ENCODE results near the gene JMJD7. TPM values are rescaled to one million over a fixed set of nuclear protein-coding genes. Genes with fewer than 3 reads are reported as not detected.

The JMJD7 gene
- total and polyA plus RNA-seq, 3 experiments from 2014 or later = 14.4 to 25.5 (median 15.0) TPM

DNA sequence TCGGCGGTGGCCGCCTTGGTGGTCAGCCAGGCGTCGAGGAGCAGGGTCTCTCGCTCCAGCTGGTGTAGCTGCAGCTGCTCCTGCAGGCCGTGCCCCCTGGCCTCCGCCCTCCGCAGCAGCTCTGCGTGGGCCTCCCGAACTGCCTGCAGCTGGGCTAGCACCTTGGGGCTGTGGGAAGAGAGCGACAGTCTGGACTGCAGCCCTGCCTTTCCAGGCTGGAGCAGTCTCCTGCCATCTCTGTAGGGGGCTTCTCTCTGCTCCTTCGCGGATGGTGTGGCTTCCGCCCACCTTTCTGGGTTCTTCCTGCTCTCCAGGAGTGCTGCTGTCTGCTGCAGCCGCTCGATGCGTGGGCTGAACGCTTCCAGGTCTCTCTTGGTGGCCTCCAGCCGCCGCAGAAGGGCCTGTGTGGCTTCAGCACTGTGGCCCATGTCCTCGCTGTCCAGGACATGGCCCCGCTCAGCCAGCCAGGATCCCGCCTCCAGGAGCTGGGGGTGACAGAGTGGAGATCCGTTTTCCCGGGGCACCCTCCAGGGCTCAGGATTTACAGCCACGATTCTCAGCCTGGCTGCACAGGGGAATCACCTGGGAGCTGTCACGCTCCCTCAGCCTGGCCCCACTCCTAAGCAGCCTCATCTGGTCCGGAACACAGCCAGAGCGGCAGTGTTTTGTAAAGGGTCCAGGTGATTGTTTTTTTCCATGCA is 27.5 kb downstream of the JMJD7 start:
- CTCF ChIA-PET = no interaction called here
- Mint-ChIP-seq H3K27ac (no peak overlapping the region), H3K27me3 (peaks cover 0 to 2% of the 10 kb centered on the region in 2 donors), H3K4me1 (peaks cover 0 to 4% (median 2%) of the 10 kb centered on the region in 3 donors), H3K9me3 (no peaks in the 10 kb centered on the region), H3K36me3 (no peaks in the 10 kb centered on the region), H3K4me3 (no peak overlapping the region)
- Histone ChIP-seq H3K27ac (ENCODE audit: low read depth, low read length) (no peak overlapping the region), H3K27me3 (ENCODE audit: insufficient read depth, low read length, poor library complexity, severe bottlenecking) (no peaks in the 10 kb centered on the region), H3K36me3 (ENCODE audit: insufficient read depth, low read length) (no peaks in the 10 kb centered on the region), H3K4me1 (ENCODE audit: insufficient read depth, low read length) (no peaks in the 10 kb centered on the region), H3K9me3 (ENCODE audit: low read length) (no peaks in the 10 kb centered on the region), H3K4me3 (ENCODE audit: low read length) (no peak overlapping the region)
- POLR2A ChIA-PET = no interaction called here
- DNase-seq = no peak

DNA sequence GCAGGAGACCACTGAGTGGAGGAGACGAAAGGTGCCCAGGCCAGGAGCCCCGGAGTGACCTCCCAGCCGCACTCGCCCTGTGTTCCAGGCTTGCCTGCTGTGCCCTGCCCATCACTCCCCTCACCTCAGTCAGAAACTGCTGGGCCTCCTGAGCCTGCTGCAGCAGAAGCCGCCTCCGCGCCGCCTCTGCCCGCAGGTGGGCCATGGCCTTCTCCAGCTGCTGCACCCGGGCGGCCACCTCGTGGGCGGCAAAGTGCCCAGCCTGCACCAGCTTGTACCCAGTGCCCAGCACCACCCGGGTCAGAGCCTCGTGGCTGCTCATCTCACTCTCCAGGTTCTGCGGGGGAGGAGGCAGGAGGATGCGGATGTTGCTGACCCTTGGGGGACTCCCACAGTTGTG is 28.4 kb downstream of the JMJD7 start:
- H3K4me3 ChIP-seq (ENCODE audit: low read length) = no peak overlapping the region
- ChIA-PET CTCF (no interaction called here), POLR2A (no interaction called here)
- Mint-ChIP-seq H3K27me3 (peaks cover 0 to 2% of the 10 kb centered on the region in 2 donors), H3K27ac (peak overlapping the region in 1 of 8 donors; percentile 41), H3K9me3 (no peaks in the 10 kb centered on the region), H3K4me3 (no peak overlapping the region), H3K36me3 (no peaks in the 10 kb centered on the region), H3K4me1 (peaks cover 0 to 4% (median 2%) of the 10 kb centered on the region in 3 donors)
- H3K27ac ChIP-seq (ENCODE audit: low read depth, low read length) = no peak overlapping the region
- H3K36me3 ChIP-seq (ENCODE audit: insufficient read depth, low read length) = no peaks in the 10 kb centered on the region
- no peaks in the 10 kb centered on the region for H3K9me3 ChIP-seq (ENCODE audit: low read length)
- H3K4me1 ChIP-seq (ENCODE audit: insufficient read depth, low read length) = no peaks in the 10 kb centered on the region
- no peaks in the 10 kb centered on the region for H3K27me3 ChIP-seq (ENCODE audit: insufficient read depth, low read length, poor library complexity, severe bottlenecking)
- no peak for DNase-seq

DNA sequence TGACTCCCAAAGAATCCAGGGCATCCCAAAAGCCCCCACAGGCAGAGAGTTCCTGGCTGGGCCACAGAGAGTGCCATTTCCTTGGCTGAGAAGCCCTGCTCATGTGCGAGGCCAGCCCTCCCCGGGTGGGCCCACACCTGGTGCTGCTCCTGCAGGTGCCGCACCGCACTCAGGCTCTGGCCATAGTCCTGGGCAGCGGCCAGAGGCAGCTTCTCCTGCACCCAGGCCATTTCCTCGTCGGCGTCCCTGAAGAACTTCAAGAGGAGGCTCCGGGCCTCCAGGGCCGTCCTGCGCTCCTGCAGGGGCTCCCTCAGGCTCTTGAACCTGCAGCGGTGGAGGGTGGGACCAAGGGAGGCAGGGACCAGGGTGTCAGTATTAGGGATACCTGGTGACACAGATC is 28.8 kb downstream of the JMJD7 start:
- H3K27me3 ChIP-seq (ENCODE audit: insufficient read depth, low read length, poor library complexity, severe bottlenecking) = no peaks in the 10 kb centered on the region
- no peaks in the 10 kb centered on the region for H3K4me1 ChIP-seq (ENCODE audit: insufficient read depth, low read length)
- H3K4me3 Mint-ChIP-seq = no peak overlapping the region
- H3K4me1 Mint-ChIP-seq = peaks cover 0 to 4% (median 2%) of the 10 kb centered on the region in 3 donors
- H3K27me3 Mint-ChIP-seq = peaks cover 0 to 2% of the 10 kb centered on the region in 2 donors
- ChIA-PET POLR2A (no interaction called here), CTCF (no interaction called here)
- no peak for DNase-seq
- no peak overlapping the region for H3K4me3 ChIP-seq (ENCODE audit: low read length)
- no peaks in the 10 kb centered on the region for H3K36me3 ChIP-seq (ENCODE audit: insufficient read depth, low read length)
- no peak overlapping the region for H3K27ac ChIP-seq (ENCODE audit: low read depth, low read length)
- no peaks in the 10 kb centered on the region for H3K36me3 Mint-ChIP-seq
- no peaks in the 10 kb centered on the region for H3K9me3 Mint-ChIP-seq
- no peaks in the 10 kb centered on the region for H3K9me3 ChIP-seq (ENCODE audit: low read length)
- H3K27ac Mint-ChIP-seq = no peak overlapping the region

DNA sequence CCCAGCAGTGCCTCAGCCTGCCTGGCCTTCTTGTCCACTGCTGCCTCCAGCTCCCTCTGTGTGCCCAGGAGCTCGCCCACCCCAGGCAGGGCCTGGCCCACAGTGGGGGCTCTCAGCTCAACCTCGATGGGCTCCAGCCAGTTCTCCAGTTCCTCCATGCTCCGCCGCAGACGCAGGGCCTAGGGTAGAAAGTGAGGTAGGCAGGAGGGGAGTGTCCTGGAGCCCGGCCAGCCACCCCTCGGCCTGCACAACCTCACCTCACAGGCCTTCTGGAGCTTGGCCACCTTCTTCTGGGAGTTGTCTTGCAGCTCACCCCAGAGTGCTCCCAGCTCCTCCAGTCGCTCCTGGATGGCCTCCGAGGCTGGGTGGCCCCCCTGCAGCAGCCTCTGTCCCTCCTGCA is 29.4 kb downstream of the JMJD7 start:
- ChIA-PET CTCF (no interaction called here), POLR2A (no interaction called here)
- Mint-ChIP-seq H3K4me3 (no peak overlapping the region), H3K27me3 (peaks cover 0 to 2% of the 10 kb centered on the region in 2 donors), H3K27ac (no peak overlapping the region), H3K9me3 (no peaks in the 10 kb centered on the region), H3K36me3 (no peaks in the 10 kb centered on the region), H3K4me1 (peaks cover 0 to 4% (median 2%) of the 10 kb centered on the region in 3 donors)
- H3K27me3 ChIP-seq (ENCODE audit: insufficient read depth, low read length, poor library complexity, severe bottlenecking) = no peaks in the 10 kb centered on the region
- DNase-seq = no peak
- no peaks in the 10 kb centered on the region for H3K9me3 ChIP-seq (ENCODE audit: low read length)
- no peak overlapping the region for H3K4me3 ChIP-seq (ENCODE audit: low read length)
- H3K36me3 ChIP-seq (ENCODE audit: insufficient read depth, low read length) = no peaks in the 10 kb centered on the region
- no peaks in the 10 kb centered on the region for H3K4me1 ChIP-seq (ENCODE audit: insufficient read depth, low read length)
- H3K27ac ChIP-seq (ENCODE audit: low read depth, low read length) = no peak overlapping the region

DNA sequence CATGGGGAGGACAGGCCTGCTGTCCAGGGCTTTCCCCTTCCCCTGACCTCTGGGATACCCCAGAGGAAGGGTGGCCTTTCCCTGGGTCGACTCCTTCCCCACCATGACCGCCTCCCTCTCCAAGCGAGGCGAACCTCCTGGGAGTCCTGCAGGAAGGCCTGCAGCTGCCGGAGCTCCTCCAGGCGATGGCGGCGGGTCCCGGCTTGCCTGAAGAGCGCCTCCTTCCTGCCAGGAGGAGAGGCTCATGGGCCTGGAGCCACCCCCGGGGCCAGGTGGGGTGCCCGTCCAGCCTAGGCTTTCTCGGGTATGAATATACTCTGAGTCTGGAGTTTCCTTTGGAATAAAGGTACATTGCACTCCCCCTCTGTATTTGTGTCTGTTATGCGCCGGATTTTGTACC is 30.9 kb downstream of the JMJD7 start:
- CTCF ChIA-PET = interaction anchor here (0.7 kb wide), 1 partner anchor 46 kb away, joined by 3 read pairs; no protein-coding TSS in a partner anchor
- no peak overlapping the region for H3K27ac Mint-ChIP-seq
- H3K27me3 Mint-ChIP-seq = peaks cover 0 to 2% of the 10 kb centered on the region in 2 donors
- H3K9me3 ChIP-seq (ENCODE audit: low read length) = no peaks in the 10 kb centered on the region
- no peak overlapping the region for H3K27ac ChIP-seq (ENCODE audit: low read depth, low read length)
- H3K4me1 Mint-ChIP-seq = peaks cover 5 to 9% (median 6%) of the 10 kb centered on the region in 3 donors
- no peaks in the 10 kb centered on the region for H3K4me1 ChIP-seq (ENCODE audit: insufficient read depth, low read length)
- no peak overlapping the region for H3K4me3 ChIP-seq (ENCODE audit: low read length)
- H3K4me3 Mint-ChIP-seq = no peak overlapping the region
- H3K9me3 Mint-ChIP-seq = no peaks in the 10 kb centered on the region
- POLR2A ChIA-PET = interaction anchor here (0.6 kb wide), 1 partner anchor 296 kb away, joined by 5 read pairs; no protein-coding TSS in a partner anchor
- H3K36me3 ChIP-seq (ENCODE audit: insufficient read depth, low read length) = no peaks in the 10 kb centered on the region
- H3K36me3 Mint-ChIP-seq = no peaks in the 10 kb centered on the region
- no peak for DNase-seq
- H3K27me3 ChIP-seq (ENCODE audit: insufficient read depth, low read length, poor library complexity, severe bottlenecking) = no peaks in the 10 kb centered on the region

DNA sequence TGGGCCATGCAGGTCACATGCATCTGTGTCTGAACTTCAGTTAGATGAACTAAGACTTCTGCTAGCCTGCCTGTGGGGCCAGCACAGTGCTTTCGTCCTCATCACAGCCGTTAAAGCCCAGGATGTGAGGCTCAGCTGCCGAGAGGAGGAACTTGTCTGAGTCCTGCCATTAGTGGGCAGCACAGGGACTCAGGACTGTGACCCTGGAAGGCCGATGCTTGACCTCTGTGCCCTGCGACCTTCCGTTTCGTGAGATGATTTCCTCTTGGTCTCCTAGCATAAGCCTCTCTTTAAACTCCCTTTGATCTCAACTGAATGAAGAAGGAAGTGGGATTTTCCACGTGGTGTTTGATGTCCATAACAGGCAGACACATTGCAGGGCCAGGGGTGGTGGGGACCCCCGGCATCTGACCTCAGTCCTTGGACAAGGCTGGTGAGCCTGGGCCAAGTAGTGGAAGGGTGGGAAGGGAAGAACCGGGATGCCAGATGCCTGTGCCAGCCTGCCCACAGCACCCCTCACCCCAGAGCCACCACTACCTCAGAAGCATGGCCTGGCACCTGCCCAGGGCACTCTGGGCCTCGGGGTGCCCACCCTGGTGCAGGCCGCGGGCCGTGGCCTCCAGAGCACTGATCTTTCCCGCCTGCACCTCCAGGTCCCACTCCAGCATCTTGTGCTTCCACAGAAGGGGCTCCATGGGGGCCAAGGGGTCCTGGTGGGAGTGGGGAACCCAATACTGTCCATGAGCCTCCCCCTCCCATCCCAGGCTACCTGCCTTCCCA is 32.3 kb downstream of the JMJD7 start:
- no peaks in the 10 kb centered on the region for H3K36me3 Mint-ChIP-seq
- no peak overlapping the region for H3K4me3 Mint-ChIP-seq
- H3K4me1 Mint-ChIP-seq = peaks cover 11 to 14% (median 11%) of the 10 kb centered on the region in 3 donors
- no peaks in the 10 kb centered on the region for H3K9me3 ChIP-seq (ENCODE audit: low read length)
- peaks cover 0 to 2% of the 10 kb centered on the region in 2 donors for H3K27me3 Mint-ChIP-seq
- no peaks in the 10 kb centered on the region for H3K27me3 ChIP-seq (ENCODE audit: insufficient read depth, low read length, poor library complexity, severe bottlenecking)
- H3K4me3 ChIP-seq (ENCODE audit: low read length) = no peak overlapping the region
- no peaks in the 10 kb centered on the region for H3K36me3 ChIP-seq (ENCODE audit: insufficient read depth, low read length)
- H3K27ac ChIP-seq (ENCODE audit: low read depth, low read length) = no peak overlapping the region
- no peak overlapping the region for H3K27ac Mint-ChIP-seq
- no peaks in the 10 kb centered on the region for H3K4me1 ChIP-seq (ENCODE audit: insufficient read depth, low read length)
- CTCF ChIA-PET = no interaction called here
- H3K9me3 Mint-ChIP-seq = no peaks in the 10 kb centered on the region
- DNase-seq = no peak
- POLR2A ChIA-PET = no interaction called here

DNA sequence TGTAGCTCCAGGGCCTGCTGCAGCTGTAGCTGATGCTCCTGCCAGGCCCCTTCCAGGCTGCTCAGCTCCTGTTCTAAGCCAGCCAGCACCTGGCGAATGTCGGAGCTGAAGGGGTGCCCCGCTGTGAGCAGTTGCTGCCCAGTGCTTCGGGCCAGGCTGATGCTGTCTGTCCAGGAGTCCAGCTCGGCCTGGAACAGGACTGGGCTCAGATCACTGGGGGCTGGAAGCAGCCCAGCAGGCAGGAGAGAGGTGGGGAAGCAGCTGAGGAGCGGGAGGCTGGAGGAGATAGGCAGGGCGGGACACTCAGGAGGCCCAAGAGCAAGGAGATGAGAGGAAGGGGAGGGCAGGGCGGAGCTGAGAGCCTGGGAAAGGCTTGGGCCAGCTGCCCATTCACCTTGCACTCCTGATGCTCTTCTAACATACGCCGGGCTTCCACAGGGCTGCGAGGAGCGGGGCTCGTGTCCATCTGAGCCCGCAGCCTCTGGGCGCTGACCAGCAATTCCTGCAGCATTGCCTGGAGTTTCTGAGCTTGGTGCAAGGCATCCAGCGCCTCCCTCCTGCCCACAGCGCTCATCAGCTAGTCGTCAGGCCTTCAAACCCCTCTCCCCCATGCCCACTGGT is 34.0 kb downstream of the JMJD7 start:
- H3K4me1 Mint-ChIP-seq = peaks cover 12 to 17% (median 14%) of the 10 kb centered on the region in 3 donors
- POLR2A ChIA-PET = interaction anchor here (0.5 kb wide), 1 partner anchor 271 kb away, joined by 3 read pairs; no protein-coding TSS in a partner anchor
- no peaks in the 10 kb centered on the region for H3K36me3 Mint-ChIP-seq

More for the DNA sequence above, 34.0 kb downstream of the JMJD7 start:
- H3K4me3 ChIP-seq (ENCODE audit: low read length) = no peak overlapping the region
- CTCF ChIA-PET = interaction anchor here (0.9 to 1.6 kb wide), 4 partner anchors 9 to 88 kb away, joined by 3 to 4 read pairs (median 3); partner anchors contain the start of gene MAPKBP1
- H3K27me3 ChIP-seq (ENCODE audit: insufficient read depth, low read length, poor library complexity, severe bottlenecking) = no peaks in the 10 kb centered on the region
- Mint-ChIP-seq H3K4me3 (no peak overlapping the region), H3K9me3 (no peaks in the 10 kb centered on the region), H3K27me3 (no peaks in the 10 kb centered on the region), H3K27ac (no peak overlapping the region)
- no peaks in the 10 kb centered on the region for H3K36me3 ChIP-seq (ENCODE audit: insufficient read depth, low read length)
- no peak overlapping the region for H3K27ac ChIP-seq (ENCODE audit: low read depth, low read length)
- no peaks in the 10 kb centered on the region for H3K9me3 ChIP-seq (ENCODE audit: low read length)
- DNase-seq = no peak
- H3K4me1 ChIP-seq (ENCODE audit: insufficient read depth, low read length) = no peaks in the 10 kb centered on the region
